Fibroblast of peridontal ligament (primary cell): Measurements from ENCODE around the gene CBFB.

Experiments used
- DNase-seq: peaks from one replicate; pipeline ENCODE4 v3.0.0-alpha.2; 2010; ENCODE audit errors: extremely low read depth

Gene CBFB

GRCh38 chr16:67016681-67017420, 12.1 kb upstream of the CBFB start:
- DNase-seq: no peak

- no peak for DNase-seq
Measured at GRCh38 chr16:67017421-67017750, 11.6 kb upstream of the CBFB start.

- peak; percentile 92 for DNase-seq
Measured at GRCh38 chr16:67017810-67018488, 11.0 kb upstream of the CBFB start.

- no peak for DNase-seq
Measured at GRCh38 chr16:67019171-67019570, 9.8 kb upstream of the CBFB start.

- DNase-seq: no peak
Measured at GRCh38 chr16:67021321-67021720, 7.6 kb upstream of the CBFB start.

- DNase-seq: no peak
Measured at GRCh38 chr16:67022531-67023214, 6.3 kb upstream of the CBFB start.

- no peak for DNase-seq
Measured at GRCh38 chr16:67023689-67024088, 5.3 kb upstream of the CBFB start.

GRCh38 chr16:67024384-67025209, 4.4 kb upstream of the CBFB start:
- DNase-seq: peak; percentile 67

- no peak for DNase-seq
Measured at GRCh38 chr16:67025210-67025550, 3.8 kb upstream of the CBFB start.

GRCh38 chr16:67026570-67026969, 2.4 kb upstream of the CBFB start:
- no peak for DNase-seq

- no peak for DNase-seq
Measured at GRCh38 chr16:67027046-67027445, 1.9 kb upstream of the CBFB start.

GRCh38 chr16:67028167-67028695, 718 bp upstream of the CBFB start:
- no peak for DNase-seq

- DNase-seq: peak; percentile 47
Measured at GRCh38 chr16:67029254-67030096, 526 bp downstream of the CBFB start.

- no peak for DNase-seq
Measured at GRCh38 chr16:67030221-67030962, 1.4 kb downstream of the CBFB start.

- peak; percentile 58 for DNase-seq
Measured at GRCh38 chr16:67034487-67034886, 5.5 kb downstream of the CBFB start.

GRCh38 chr16:67035364-67035763, 6.4 kb downstream of the CBFB start:
- no peak for DNase-seq

GRCh38 chr16:67036323-67036741, 7.4 kb downstream of the CBFB start:
- peak; percentile 87 for DNase-seq

- peak; percentile 56 for DNase-seq
Measured at GRCh38 chr16:67039260-67040020, 10.5 kb downstream of the CBFB start.

- DNase-seq: no peak
Measured at GRCh38 chr16:67040166-67040565, 11.2 kb downstream of the CBFB start.

- DNase-seq: peak; percentile 80
Measured at GRCh38 chr16:67040906-67041305, 12.0 kb downstream of the CBFB start.
